Right ventricle myocardium inferior (tissue), 1 donor: Measurements from ENCODE around the gene GPC6. TPM values are rescaled to one million over a fixed set of nuclear protein-coding genes. Genes with fewer than 3 reads are reported as not detected.

Experiments
- ATAC-seq: fragments of 200-7000 bp; cut with Tn5 transposase; one replicate; pipeline ENCODE4 v1.9.1; 2020; ENCODE audit warnings: mild to moderate bottlenecking, moderate library complexity
- DNase-seq: peaks from one replicate; pipeline ENCODE4 v3.0.0; 2021; ENCODE audit errors: missing footprints
- intact Hi-C: fragments of 100-400 bp; cut with DNase I; formaldehyde crosslinking; loops from one replicate; pipeline ENCODE4 v1.11.0; 2022
- total RNA-seq: library from RNA; stranded (reverse); fragmentation: NEBNext Ultra II Directional; extraction: Animal tissue kit (Norgen Biotek cat#: 25700); gene quantifications from one replicate; pipeline ENCODE4 v1.2.1, GENCODE V29; 2021
- donor health status: DM: no; HTN: yes; CAD: no; lungs with severe emphysema.

GPC6 gene
- total RNA-seq, 1 donor from 2014 or later = 2.6 TPM

DNA sequence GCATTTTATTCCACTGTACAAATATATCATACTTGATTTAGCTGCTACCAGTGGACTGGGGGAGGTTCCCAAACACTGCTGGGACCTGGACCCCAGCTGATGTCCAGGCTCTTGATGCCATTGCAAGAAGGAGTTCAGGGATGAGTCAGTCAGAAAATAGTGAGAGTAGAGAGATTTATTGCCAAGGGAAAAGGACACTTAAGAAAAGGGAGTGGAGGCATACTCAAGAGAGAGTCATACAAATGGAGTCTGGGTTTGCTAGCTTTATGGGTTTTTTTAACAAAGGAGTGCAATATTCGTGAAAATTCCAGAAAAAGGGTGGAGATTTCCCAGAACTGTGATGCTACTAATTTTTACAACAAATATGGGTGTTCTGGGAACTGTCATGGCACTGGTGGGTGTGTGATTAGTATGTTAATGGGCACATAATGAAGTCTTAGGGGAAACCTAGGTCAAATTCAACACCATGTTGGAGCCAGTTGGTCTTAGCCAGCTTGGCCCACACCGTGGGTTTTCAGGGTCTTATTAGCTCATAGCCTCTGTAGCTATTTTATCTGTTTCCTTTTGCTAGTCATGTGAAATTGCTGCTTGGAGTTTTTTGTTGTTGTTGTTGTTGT is 36.2 kb downstream of the GPC6 start:
- intact Hi-C loops = no loop called here
- DNase-seq (no peak), ATAC-seq (no peak)

DNA sequence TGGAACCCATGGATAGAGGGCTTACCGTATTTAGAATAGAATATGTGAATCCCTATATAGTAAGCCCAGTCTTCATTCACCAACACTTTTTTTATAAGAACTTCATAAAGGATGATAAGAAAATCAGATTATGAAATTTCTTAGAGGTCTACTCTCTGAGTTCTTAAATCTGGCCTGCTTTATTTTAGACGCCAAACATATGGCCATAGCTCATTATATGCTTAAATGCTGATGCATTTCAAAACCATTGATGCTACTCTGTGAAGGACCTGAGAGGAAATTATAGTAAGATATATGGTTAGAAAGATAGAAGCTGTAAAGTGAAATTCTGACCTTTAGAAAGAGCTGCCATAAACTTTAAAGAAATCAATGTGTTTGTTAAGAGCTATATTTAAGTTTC is 38.3 kb downstream of the GPC6 start:
- no peak for DNase-seq
- no peak for ATAC-seq
- intact Hi-C loops = no loop called here

DNA sequence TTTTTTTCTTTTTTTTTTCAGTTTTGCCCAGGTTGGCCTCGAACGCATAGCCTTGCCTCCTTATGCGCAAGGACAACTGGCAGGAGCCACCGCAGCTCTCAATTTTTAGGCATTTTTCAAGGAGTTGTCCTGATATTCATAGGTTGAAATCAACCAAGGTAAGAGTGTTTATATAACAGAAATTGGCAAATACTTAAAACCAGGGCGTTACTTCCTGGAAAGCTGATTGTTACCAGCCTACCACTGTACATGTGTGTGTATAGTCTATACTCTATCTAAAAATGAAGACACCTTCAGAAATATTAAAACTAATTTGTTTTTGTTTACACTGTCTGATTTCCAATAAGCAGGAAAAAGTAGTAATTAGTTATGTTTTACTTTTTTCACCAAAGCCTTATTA is 39.2 kb downstream of the GPC6 start:
- intact Hi-C loops = no loop called here
- DNase-seq (no peak), ATAC-seq (no peak)

DNA sequence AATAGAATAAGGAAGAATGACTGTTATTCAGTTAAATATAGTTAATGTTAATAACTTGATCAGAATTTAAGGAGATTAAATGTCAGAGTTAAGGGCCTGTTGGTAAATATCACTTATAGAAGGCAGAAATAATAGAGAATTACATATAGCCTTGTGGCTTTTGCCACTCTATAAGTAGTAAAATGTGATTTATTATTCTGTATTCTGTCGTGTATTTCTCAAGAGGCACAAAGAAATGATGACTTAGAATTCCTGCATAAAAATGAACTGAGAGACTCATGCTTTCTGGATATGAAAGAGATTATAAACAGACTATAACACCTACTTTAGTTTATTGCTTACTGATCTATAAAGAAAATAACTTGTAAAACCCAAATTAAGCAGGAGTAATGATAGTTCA is 40.1 kb downstream of the GPC6 start:
- ATAC-seq (no peak), DNase-seq (no peak)
- intact Hi-C loops = no loop called here

DNA sequence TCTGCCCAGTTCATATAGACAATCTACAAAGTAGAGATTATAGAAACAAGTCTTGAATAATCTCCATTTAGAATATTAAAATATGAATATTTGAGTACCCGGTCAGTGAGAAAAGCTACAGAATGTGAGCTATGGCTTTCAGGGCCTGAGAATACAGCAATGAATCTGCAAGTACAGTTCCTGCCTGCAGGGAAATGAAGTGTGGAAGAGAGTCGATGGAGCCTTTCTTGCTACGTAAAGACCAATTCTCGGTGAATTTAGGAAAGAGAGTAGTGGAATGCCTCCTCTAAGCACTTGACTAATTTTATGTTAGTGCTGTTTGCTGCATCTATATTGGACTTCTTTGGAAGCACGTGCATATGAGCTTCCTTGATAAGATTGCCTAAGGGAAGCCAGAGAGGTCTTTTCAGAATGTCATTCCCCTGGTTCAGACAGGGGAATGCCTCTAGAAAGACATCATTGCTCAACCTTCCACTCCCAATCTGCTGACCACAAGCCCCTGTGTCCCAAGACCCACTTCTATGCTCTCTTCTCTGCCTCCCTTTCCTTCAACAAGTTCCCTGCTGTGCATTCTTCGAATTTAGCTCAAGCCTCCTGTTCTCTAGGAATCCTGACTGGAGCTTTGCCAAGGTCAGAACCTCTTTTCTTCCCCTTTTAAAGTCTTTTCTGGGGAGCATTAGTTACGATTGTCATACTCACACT is 41.9 kb downstream of the GPC6 start:
- intact Hi-C loops = no loop called here
- ATAC-seq (no peak), DNase-seq (no peak)

DNA sequence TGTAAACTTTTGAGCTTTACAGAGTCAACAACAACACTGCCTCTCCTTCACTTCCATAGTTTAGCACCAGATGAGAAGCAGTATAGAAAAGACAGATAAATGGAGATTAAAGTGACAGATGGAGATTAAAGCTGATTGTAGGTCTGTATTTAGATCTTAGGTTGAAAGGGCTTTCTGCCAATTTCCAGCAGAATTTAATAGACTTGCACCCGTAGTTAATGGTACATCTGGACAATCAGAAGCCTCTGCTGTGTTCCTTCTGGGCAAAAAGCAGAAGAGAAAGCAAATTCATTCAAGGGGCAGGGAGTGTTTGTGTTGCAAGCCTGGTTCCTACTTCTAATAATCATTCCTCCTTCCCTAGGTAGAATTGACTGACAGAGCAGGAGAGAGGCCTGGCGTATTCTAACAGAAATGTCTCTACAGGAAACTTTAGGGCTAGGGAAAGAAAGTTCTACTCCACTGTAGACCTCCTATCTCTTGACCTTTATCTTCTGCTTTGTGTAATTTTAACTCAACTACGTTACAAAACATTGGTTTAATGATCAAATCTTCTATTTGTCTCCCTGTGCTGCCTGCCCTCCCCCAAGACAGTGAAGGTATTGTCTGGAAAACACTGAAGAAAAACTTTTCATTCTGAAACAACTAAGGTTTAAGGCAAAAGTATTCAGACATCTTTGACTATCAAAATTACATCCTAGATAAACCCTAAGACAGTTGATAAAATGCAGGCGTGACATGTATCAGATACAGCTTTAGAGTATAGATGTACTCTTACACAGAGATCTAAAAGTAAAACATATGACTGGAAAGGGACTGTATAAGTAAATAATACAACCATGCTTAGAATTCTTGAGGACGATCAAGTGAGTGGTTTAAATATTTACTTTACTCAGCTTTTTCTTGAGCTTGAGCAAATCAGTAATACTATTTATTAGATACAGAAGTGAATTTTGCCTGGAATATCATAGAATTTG is 44.4 kb downstream of the GPC6 start:
- intact Hi-C loops = no loop called here
- DNase-seq (no peak), ATAC-seq (no peak)

DNA sequence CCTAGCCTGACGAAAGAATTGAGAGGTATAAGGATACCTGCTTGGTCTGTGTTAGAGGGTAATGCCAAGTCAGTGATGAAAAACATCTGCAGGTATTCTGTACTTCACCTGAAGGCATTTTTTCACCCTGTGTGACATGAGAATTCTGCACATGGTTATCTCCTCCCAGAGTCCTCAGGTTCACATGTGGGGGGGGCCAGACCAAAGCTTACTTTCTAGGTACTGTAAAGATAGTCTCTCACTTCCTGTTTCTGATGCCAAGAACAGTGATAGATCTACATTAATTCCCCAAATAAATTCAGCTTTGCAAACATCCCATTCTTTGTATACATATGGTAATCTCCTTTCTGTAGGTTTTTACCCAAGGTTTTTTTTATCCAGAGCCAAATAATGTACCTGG is 53.4 kb downstream of the GPC6 start:
- no peak for DNase-seq
- intact Hi-C loops = no loop called here
- no peak for ATAC-seq

DNA sequence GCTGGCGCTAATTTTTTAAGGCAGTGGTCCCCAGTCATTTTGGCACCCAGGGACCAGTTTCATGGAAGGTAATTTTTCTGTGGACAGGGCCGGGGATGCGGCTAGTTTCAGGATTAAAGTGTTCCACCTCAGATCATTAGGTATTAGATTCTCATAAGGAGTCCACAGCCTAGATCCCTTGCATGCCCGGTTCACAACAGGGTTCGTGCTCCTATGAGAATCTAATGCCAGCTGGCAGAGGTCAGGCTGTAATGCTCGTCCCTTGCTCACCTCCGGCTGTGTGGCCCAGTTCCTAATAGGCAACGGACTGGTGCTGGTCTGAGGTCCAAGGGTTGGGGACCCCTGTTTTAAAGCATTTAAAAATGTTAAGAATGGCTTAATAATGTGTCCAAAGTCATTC is 54.1 kb downstream of the GPC6 start:
- DNase-seq = no peak
- intact Hi-C loops = no loop called here
- no peak for ATAC-seq

DNA sequence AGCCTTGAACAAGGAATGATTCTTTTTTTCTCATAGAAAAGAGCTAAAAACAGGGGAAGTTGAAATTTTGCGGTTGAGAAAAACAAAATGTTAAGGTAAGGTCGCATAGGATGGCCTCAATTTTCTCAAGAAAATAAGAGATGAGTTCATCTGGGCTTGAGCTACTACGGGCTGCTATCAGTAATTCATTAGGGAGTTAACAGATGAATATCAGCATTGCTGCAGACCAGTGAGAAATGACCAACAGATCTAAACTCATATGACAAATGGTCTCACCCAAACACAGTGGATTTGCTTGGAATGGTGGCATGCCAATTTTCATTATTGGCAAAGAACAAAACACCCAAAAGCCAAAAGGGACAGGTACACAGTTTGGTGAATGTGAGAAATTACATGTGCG is 56.6 kb downstream of the GPC6 start:
- ATAC-seq (no peak), DNase-seq (no peak)
- intact Hi-C loops = no loop called here

DNA sequence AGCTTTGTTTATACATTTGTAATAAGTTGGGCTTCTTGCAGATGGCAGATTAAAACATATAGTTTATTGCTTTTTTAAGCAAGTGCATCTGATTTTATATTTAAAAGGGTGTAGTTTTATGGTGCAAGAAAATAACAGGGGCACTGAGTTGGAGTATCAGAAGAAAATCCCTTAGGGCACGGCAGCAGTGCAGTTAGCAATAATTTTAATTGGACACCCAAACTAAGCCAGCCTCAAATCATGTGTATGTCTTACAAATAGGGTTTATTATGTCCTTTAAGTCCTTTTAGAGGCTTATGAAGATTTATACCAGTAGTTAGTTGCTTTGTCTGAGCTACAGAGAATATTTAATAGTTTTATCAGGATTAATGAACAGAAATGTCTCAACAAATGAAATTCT is 57.5 kb downstream of the GPC6 start:
- intact Hi-C loops = no loop called here
- DNase-seq (no peak), ATAC-seq (no peak)

DNA sequence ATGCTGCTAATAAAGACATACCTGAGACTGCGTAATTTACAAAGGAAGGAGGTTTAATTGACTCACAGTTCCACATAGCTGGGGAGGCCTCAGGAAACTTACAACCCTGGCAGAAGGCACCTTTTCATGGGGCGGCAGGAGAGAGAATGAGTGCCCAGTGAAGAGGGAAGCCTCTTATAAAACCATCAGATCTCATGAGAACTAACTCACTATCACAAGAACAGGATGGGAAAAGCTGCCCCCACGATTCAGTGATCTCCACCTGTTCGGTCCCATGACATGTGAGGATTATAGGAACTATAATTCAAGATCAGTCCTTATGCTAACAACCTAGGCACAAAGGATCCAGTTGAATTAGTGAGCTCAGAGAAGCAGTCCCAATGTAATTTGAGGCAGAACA is 59.4 kb downstream of the GPC6 start:
- DNase-seq = no peak
- intact Hi-C loops = no loop called here
- ATAC-seq = no peak

DNA sequence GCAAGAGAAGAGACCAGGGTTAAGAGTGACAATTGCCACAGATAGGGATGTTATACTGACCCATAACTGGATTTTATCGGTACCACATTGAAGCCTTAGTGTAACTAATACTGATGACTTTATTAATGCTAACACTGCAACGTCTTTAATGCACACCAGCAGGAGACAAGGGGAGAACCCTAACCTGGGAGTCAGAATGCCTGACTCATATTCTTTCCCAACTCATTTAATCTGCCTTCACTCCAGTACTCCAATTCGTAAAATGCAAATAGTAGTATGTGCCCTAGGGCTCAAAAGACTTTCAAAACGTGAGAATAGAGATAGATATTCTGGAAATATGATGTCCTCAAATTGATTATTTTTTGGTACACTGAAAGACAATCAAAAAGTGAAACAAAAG is 62.4 kb downstream of the GPC6 start:
- intact Hi-C loops = no loop called here
- DNase-seq = no peak
- no peak for ATAC-seq

DNA sequence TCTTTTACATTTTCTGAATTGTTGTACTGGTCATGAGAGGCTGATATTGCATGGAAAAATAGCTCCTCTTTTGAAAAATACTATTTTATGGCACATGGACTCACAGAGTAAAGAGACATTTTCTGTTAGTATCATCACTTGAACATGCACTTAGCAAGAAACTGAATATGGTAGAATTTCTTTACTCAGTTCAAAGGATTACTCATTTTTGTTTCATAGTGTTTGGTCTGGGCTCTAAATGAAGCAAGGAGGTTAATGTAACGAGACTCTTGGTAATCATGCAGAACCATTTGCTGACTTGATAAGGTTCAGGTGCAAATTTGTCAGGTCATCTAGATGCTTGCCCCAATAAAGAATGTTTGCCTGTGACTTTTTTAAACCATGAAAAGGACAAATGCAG is 63.2 kb downstream of the GPC6 start:
- DNase-seq (no peak), ATAC-seq (no peak)
- intact Hi-C loops = no loop called here

DNA sequence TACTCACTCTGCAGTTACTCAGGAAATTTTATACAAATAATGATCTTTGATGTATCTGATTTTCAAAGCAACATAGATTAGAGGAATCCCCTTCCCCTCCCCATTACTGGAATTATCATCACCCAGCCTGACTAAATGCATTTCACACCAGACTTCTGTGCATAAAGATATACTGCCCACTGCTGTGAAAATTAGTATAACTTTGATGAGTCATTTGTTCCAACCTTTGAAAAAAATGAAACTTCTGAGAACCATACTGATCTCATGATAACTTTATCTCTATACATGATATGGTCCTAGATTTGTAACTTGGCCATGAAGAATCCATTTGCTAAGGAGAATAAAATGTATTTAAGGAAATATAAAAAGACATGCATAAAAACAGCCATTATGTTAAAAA is 63.9 kb downstream of the GPC6 start:
- ATAC-seq = no peak
- no peak for DNase-seq
- intact Hi-C loops = no loop called here

DNA sequence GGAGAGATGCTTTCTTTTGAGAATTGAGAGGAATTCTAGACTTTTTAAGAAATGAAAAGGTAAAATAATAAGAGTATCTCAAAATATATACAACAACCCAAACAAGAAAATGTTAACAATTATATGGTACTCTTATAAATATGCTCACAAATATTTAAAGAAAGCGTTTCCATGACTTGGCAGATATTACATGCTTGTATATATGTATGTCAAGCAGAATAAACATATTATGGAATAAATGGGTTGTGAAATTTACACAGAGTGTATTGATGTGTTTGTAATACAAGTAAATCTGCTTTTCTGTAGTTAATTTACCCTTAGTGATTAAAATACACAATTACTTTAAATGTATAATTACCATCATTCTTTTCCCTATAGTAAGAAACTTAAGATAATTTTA is 65.8 kb downstream of the GPC6 start:
- DNase-seq = no peak
- ATAC-seq = no peak
- intact Hi-C loops = no loop called here

DNA sequence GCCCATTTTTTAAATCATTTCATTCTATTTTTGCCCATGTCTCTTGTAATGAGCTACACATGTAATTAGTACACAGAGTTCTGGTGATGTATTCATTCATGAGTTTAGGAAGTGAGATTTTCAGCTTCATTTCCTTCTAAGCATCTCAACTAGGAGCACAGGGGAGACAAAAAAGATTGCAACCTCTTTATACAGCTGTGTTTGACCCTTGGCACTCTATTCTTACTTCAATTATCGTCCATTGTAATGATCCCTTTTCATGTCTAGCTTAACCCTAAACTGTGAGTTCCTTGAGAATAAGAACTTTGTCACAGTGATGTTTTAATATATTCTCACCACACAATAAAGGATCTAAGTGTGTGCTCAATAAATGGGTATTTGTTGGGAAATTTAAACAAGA is 67.1 kb downstream of the GPC6 start:
- no peak for ATAC-seq
- intact Hi-C loops = no loop called here
- DNase-seq = no peak

DNA sequence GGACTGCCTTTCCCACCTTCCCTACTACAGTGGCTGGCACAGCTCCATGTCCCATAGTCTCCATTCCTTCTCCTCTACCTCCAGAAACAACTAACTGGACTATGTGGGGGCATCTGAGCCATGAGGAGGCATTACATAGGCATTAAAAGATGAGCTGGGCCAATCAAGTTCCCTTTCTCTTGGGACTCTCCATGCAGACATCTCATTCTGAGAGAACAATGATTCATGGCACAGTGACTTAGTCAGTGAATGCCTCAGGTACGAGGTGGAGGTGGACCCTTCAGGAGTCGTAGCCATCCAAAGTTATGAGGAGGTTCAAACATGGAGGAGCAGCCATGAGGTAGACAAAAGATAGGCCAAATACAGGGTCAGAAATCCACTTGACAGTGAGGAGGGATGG is 70.0 kb downstream of the GPC6 start:
- ATAC-seq = no peak
- intact Hi-C loops = no loop called here
- DNase-seq = no peak

DNA sequence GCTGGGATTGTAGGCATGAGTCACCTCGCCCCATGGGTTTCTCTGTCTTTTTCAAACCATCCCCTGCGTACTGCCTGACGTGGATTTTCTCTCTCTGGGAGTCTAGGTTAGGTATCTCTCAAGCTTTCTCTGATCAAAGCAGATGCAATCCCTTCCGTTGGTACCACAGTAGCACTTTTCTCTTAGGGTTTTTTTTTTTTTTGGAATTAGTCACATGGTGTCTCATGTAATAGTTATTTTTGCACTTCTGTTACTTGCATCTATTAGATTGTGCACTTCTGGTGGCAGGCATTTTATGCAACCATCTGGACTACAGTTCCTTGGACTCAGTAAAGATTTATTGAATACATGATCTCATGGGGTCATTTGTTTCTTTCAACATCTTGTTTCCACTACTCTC is 72.1 kb downstream of the GPC6 start:
- intact Hi-C loops = no loop called here
- no peak for DNase-seq
- ATAC-seq = no peak

DNA sequence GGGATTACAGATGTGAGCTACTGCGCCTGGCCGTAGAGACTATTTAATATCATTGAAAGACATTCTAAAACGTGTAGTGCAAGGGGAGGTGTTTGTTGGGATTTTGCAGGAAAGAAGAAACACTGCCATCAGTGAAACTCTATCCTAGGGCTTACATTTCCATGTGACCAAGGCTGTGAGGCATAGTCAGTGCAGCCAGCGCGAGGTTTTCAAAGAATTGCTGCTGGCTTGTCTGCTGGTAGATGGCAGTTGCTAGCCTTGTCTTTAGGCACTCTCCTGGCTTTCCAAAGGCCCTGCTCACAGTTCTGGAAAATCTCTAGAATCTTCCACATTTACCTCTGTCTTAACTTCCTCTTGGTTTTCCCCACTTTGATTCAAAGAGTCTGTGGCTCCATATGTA is 77.5 kb downstream of the GPC6 start:
- ATAC-seq = no peak
- no peak for DNase-seq

More for the DNA sequence above, 77.5 kb downstream of the GPC6 start:
- intact Hi-C loops = no loop called here
